Measurements from ENCODE around the gene ADISSP.
A peak's percentile ranks its signal among the peaks of the same experiment; 100 is the strongest.

The ADISSP gene

GRCh38 chr20:3753501-3754275 lies 13.9 kb downstream of the ADISSP start:
- no peak for DNase-seq

GRCh38 chr20:3753098-3753497 lies 14.5 kb downstream of the ADISSP start:
- peak; percentile 72 to 87 (median 83) for DNase-seq

DNA sequence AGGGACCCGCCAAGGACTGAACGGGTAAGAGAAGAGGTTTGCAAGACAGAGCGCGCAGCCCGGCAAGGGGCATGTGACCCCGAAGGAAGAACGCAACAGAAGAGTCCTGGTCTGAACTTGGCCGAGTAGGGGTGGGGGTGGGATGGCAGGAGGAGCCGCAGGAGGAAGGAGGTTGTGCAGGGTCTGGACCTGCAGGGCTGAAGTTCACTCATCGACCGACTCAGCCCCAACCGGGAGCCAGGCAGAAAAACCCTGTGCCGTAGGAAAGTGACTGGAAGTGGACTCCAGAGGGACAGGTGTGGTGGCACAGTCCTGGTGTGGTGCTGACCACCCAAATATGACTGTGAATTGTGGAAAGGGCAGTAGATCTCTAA lies 15.2 kb downstream of the ADISSP start:
- DNase-seq: no peak

DNA sequence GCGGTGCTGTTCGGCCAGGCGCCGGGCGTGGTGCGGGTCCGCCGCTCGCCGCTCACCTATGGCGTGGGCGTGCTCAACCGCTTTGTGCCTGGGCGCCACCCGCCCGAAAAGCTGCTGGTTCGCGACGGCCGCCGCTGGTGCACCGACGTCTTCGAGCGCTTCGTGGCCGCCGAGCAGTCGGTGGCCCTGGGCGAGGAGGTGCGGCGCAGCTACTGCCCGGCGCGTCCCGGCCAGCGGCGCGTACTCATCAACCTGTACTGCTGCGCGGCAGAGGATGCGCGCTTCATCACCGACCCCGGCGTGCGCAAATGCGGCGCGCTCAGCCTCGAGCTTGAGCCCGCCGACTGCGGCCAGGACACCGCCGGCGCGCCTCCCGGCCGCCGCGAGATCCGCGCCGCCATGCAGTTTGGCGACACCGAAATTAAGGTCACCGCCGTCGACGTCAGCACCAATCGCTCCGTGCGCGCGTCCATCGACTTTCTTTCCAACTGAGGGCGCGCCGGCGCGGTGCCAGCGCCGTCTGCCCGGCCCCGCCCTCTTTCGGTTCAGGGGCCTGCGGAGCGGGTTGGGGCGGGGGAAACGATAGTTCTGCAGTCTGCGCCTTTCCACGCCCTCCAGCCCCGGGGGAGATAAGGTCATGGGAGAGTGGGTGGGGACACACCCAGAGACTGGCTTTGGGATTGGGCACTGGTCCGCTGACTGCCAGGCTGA lies 15.7 kb downstream of the ADISSP start:
- peak; percentile 83 to 88 (median 85) for DNase-seq

DNA sequence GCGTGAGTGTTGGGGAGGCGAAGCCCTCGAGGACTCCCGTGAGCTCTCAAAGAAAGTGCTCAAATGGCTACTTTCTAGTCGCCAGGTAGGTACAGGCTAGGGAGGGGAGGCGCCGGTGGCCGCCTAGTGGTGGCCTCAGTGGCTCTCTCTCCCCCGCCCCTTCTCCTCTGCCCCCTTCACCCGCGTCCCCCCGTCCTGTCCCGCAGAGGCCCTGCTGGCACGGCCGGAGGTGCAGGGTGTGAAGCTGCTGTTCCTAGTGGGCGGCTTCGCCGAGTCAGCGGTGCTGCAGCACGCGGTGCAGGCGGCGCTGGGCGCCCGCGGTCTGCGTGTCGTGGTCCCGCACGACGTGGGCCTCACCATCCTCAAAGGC lies 16.3 kb downstream of the ADISSP start:
- no peak for DNase-seq

GRCh38 chr20:3749689-3750531 lies 17.6 kb downstream of the ADISSP start:
- peak; percentile 51 to 78 (median 63) for DNase-seq

DNA sequence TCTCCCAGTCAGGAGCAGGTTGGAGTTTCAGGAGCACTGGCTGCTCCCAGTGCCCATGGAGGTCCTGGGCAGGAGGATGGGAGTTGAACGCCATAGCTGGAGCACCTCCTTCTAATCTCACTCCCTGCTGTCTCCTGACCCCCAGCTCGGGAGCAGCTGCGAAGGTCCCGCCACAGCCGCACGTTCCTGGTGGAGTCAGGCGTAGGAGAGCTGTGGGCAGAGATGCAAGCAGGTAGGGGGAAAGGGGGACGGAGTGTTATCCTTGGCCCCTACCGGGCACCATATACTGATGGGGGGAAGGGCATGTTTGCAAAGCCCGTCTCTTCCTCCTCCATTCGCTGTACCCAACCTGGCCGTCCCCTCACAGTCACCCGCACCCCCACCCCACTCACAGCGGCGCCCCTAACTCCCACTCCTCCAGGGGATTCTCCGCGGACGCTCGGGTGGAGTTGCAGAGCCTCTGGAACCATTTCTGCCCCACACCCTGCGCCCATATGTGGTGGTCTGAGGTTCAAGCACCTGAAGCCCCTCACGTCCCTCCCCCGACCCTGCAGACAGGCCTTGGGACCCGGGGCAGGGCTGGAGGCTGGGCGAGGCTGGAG lies 18.4 kb downstream of the ADISSP start:
- no peak for DNase-seq

- DNase-seq: no peak
Measured at GRCh38 chr20:3748073-3748472, 19.5 kb downstream of the ADISSP start.

- no peak for DNase-seq
Measured at GRCh38 chr20:3747471-3747870, 20.1 kb downstream of the ADISSP start.

GRCh38 chr20:3745686-3746173 lies 21.8 kb downstream of the ADISSP start:
- no peak for DNase-seq

GRCh38 chr20:3744806-3745685 lies 22.5 kb downstream of the ADISSP start:
- DNase-seq: peak; percentile 87 to 92 (median 90)

DNA sequence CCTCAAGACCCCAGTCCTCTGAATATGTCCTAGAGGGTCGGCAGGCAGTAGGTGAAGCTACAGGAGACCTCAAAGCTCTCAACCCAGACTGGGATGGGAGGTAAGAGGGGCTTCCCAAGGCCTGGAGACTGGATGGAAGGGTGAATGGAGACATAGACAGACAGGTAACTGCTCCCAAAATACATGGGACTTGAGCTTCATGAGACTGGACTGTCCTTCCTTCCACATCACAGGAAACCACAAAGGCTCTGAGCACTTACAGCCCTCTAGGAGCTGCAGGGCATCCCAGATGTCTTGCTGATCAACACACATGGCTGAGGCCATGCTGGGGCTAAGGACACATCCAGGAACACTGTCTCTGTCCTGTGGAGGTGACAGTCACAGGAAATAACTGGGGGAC lies 23.5 kb downstream of the ADISSP start:
- no peak for DNase-seq

DNA sequence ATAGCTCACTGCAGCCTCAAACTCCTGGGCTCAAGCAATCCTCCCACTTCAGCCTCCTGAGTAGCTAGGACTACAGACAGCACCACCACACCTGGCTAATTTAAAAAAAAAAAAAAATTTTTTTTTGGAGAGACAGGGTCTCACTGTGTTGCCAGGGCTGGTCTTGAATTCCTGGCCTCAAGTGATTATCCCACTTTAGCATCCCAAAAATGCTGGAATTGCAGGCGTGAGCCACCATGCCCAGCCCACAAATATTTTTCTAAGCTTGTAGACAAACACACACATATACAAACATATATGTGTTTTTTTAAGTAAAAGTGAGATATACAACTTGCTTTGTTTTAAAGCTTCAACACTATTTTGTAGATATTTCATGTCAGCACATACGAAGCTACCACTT lies 24.3 kb downstream of the ADISSP start:
- DNase-seq: no peak

GRCh38 chr20:3741836-3742458 lies 25.6 kb downstream of the ADISSP start:
- no peak for DNase-seq

GRCh38 chr20:3740615-3741301 lies 26.8 kb downstream of the ADISSP start:
- DNase-seq: no peak

- no peak for DNase-seq
Measured at GRCh38 chr20:3739926-3740451, 27.6 kb downstream of the ADISSP start.

DNA sequence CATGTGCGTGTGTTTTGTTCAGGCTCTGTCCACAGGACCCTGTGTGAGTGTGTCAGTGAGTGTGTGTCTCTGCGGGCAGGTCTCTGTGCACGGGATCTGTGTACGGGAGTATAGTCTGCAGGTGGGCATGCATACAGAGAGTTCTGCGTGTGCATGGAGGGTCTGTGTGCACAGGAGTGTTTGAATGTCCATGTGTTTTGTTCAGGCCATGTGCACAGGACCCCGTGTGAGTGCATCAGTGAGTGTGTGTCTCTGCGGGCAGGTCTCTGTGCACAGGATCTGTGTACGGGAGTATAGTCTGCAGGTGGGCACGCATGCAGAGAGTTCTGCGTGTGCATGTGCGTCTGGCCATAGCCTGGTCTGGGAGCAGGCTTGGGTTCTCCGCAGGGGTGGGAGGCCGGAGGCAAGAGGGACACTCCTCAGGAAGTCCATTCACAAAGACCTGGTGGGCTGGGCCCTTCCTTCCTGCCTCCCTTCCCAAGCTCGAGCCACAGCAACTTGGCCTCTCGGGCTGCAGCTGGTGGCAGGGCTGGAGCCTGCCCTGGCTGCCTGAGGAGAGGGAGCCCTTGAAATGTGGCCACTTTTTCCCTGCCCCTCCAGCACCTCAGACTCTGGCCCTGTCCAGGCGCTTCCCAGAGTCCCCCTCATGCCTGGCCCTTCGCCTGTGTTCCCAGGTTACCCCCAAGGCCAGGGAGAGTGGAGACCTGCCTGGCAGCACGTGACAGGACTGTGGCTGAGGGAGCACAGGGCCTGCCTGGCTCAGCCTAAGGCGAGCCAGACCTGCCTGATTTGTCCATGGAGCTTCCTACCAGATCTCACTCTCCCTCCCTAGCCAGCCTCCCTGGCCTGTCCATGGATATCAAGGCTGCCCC lies 28.3 kb downstream of the ADISSP start:
- DNase-seq: no peak

DNA sequence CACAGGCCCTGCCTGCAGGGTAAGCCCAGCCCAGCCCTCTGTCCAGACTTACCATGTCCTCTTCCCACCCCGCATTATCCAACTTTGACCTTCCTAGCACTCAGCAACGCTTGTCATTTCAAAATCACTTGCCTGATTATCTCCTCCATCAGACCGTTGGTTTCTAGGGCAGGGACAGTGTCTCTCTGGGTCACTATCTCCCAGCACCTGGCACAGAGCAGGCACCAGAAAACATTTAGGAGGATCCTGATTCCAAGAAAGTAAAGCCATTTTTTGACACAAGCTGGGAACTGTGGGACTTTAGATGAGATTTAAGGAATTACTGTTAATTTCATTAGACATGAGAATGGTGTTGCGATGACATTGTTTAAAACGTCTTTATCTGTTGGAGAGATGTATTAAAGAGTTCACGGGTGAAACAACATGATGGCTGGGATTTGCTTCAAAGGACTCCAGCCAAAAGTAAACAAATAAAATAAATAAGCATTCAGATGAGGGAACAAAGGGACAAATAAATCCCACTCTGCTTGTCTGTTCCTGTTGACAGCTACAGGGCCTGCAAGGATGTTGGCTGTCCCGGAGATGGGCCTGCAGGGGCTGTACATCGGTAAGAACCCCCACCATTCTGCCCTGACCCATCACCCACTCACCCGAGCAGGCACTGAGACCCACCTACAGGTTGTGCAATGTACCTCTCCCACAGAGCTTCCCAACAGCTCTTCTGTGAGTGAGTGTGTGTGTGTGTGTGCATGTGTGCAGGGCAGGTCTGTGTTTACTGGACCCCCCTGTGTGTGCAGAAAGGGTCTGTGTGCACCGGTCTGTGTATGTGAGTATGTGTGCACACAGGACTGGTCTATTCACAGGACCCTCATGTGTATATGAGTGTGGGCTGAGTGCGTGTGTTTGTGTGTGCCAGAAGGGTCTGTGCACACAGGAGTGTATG lies 29.2 kb downstream of the ADISSP start:
- no peak for DNase-seq
